Measurements from ENCODE around the gene C2orf92.

C2orf92 gene

GRCh38 chr2:97732436-97733340 lies 63.2 kb downstream of the C2orf92 start:
- no peak for DNase-seq

DNA sequence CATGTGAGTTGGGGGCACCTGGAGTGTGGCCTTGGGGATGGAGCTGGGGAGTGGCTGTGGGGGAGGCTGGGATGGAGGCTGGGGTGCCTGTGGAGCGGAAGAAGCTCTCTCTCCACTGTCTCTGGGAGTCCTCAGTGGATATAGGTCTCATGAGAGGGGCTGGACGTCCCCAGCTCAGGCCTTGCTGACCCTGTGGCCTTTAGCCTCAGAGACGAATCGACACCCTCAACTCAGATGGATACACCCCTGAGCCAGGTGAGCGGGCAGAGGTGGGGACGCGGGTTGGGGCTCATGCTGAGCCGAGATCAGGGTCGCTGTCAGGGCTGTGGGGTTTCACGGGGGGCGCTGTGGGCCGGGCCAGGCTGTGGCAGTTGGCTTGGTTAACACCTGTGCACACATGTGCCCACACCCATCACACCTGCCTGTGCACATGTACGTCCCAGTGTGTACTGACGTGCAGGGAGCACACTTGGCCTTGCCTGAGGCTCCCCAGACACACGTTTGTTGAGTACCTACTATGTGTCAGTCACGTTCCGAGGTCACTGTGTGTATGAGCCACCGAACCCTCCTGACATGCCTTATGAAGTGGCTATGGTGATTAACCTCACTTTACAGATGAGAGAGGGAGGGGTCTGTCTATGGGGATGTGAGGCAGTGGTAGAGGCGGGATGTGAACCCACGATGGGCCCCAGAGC lies 64.0 kb downstream of the C2orf92 start:
- DNase-seq: no peak

DNA sequence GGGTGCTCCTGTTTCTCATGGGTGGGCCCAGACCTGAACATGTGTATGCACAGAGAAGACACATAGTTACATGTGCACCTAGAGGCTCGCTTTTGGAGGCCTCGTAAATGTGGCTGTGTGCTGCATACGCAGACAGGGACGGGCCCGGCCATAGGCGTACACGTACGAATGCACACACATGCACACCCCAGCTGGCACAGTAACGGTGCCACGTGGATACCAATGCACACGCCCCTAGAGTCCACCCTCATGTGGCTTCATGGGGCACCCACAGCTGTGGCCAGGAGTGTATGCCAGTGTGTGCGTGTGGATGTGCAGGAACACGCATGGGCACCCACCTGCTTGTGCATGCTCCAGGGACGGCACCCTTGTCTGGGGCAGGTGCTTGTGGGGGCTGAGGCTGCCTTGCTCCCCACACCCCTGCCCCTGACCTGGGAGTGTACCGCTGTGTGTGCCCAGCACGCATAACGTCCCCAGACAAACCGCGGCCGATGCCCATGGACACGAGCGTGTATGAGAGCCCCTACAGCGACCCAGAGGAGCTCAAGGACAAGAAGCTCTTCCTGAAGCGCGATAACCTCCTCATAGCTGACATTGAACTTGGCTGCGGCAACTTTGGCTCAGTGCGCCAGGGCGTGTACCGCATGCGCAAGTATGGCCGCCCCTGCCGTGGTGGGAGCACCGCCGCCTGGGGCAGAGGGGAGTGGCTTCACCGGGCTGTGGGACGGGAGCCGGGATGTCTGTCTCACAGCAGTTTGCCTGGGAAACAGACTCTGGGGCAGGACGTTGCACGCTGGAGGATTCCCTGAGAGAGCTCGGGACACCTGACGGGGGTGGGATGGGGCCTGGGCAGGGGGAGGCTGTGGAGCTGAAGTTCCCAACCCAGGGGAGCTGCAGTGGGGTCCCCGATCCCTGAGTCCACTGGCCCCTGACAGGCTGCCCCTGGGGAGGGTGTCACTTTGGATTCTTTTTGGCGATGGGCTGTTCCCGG lies 64.8 kb downstream of the C2orf92 start:
- DNase-seq: no peak

GRCh38 chr2:97735161-97735561 lies 65.6 kb downstream of the C2orf92 start:
- DNase-seq: no peak

GRCh38 chr2:97736185-97736584 lies 66.7 kb downstream of the C2orf92 start:
- DNase-seq: no peak

DNA sequence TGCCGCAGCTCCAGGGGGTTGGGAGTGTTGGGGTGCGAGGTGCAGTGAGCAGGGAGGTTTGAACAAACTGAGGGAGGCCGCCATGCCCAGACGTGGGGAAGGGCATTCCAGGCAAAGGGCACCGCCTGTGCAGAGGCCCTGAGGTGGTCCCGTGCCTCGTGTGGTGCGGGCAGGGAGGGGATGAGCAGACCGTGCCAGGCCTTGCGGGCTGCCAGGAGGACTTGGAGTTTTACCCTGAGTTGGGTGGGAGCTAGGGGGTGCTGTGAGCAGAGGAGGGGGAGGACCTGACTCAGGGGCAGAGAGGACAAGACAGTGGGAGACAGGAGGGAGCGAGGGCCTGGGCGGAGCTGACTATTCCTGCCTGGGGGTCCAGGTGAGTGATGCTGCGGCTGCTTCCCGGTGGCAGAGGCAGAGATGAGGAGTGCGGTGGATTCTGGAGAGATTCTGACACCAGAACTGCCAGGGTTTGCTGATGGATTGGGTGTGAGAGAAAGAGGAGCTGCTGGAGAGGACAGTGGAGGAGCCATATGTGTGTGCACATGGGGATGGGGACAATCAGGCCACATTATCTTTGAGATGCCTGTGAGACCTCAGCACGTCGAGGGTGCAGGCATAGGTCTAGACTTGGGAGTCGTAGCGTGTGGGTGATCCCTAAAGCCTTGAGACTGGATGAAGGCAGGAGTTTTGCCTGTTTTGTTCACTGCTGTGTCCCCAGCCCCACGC lies 67.3 kb downstream of the C2orf92 start:
- DNase-seq: no peak

GRCh38 chr2:97737421-97738178 lies 68.1 kb downstream of the C2orf92 start:
- no peak for DNase-seq

DNA sequence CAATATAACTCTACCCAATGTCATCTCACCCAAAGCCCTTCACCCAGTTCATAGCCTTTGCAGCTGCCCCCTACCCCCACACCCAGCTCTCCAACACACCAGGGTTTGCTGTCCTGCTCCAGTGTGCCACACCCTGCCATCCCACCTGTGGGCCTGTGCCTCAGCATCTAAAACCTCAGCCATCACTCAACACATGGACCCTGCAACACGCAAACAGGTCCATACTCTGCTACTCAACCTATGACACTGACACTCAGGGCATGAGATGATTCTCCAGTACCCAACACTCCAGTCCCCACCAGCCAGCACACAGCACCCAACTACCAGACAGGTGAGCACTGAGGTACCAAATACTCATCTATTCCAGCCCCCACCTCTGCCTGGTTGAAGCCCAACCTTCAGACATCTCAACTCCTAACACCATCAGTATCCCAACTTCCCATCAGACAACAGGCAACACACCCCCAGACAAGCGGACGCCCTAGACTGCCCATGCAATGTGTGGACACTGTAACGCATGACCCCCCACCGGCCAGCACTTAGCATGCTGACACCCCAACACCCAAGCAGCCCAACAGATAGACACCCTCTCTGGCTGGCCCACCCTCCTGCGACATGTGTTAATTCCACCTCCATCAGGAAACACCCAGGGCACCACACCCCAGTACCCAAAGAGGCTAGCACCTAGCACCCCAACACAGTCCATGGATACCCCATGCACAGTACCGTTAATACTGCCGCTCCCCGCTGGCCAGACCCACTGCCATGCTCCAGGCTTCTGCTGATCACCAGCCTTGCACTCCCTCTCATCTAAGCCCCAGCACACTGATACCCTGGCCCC lies 68.9 kb downstream of the C2orf92 start:
- no peak for DNase-seq

GRCh38 chr2:97739020-97739892 lies 69.7 kb downstream of the C2orf92 start:
- DNase-seq: no peak

- DNase-seq: no peak
Observed at GRCh38 chr2:97739893-97740245, 70.4 kb downstream of the C2orf92 start.

- peak; percentile 68 for DNase-seq
Observed at GRCh38 chr2:97740590-97741182, 71.2 kb downstream of the C2orf92 start.

DNA sequence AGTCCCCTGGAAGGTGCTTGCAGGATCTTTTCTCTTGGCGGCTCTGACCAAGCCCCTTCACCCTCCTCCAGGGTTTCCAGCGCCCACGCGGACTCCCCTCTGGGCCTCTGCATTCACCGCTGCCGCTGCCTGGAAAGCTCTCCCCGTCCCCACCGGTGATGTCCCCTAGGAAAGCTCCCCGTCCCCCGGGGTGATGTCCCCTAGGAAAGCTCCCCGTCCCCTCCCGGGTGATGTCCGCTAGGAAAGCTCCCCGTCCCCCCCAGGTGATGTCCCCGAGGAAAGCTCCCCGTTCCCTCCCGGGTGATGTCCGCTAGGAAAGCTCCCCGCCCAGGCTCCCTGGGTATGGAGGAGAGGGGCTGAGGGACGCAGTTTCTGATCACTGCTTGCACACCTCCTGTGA lies 71.7 kb downstream of the C2orf92 start:
- DNase-seq: no peak

DNA sequence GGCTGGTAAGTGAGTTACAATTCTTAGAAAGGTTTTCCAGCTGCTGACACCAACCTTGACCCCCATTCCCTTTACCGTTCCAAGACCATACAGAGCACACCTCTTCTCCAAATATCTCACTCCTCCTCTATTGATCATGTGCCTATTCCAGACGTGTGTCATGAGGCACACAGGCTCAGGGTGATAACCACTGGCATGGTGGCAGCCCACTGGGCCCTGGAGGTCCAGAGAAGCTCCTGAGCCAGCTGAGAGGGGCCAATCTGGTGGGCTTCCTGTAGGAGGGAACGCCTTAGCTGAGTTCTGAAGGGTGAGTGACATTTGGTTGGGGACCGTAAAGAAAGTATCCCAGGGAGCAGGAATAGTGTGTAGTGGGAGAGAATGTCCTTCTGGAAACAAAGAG lies 72.2 kb downstream of the C2orf92 start:
- DNase-seq: no peak

- peak; percentile 41 for DNase-seq
Observed at GRCh38 chr2:97742381-97742847, 72.9 kb downstream of the C2orf92 start.

GRCh38 chr2:97743913-97744312 lies 74.4 kb downstream of the C2orf92 start:
- DNase-seq: no peak

- DNase-seq: peak; percentile 69
Observed at GRCh38 chr2:97745474-97746174, 76.1 kb downstream of the C2orf92 start.

- no peak for DNase-seq
Observed at GRCh38 chr2:97747285-97747684, 77.8 kb downstream of the C2orf92 start.

DNA sequence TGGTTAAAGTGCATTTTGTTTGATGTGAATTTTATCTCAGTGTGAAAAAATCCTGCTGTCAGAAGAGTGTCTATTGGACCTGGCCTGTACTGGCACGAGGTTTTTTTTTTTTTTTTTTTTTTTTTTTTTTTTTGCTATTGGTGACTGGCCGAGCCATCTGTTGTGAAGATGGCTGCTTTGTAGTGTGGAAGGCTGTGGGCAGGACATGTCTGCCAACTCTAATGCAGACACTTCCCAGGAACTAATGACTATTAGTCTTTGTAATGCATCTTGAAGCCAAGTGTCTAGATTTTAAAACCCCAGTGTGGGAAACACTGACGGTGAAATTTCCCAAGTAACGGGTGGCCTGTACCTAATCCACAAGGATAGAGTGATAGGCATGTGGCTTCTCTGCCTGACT lies 78.2 kb downstream of the C2orf92 start:
- no peak for DNase-seq

Measured in activated CD4-positive, alpha-beta T cell treated with anti-CD3 and anti-CD28 coated beads for 48 hours (primary cell).